ENCODE results near the gene KCTD2. TPM values are rescaled to one million over a fixed set of nuclear protein-coding genes. Genes with fewer than 3 reads are reported as not detected.

KCTD2 gene
- total and polyA plus RNA-seq, 9 of the 15 experiments (the other 6 are each of a cell fraction or from before 2014, with no cell fraction given), result 1.7 to 32.9 (median 15.8) TPM

DNA sequence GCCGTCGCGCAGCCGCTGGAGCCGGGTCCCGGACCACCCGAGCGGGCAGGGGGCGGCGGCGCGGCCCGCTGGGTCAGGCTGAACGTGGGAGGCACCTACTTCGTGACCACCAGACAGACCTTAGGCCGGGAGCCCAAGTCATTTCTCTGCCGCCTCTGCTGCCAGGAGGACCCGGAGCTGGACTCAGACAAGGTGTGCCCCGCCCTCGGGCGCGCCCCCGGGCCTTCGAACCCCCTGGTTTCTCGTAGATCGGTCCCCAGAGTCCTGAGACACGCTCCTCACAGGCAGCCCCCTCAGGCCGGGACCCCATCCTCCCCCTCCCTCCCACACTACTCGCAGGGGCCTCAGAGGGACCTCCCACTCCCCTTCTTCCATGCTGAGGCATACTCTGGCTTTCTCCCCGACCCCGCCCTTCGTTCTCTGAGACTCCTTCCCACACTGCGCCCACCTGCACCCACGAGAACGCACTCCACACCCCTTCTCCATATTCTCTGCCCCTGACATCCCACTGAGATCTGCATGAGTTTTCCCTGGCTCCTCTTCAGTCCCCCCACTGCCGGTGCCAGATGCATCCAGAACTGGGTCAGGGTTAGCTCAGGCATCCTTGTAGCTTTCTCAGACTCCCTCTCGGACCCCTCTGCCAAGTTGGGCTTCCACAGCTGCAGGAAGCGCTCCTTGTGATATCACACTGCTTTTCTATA is 523 bp downstream of the KCTD2 start:
- no peaks in the 10 kb centered on the region; the same call in 1 of the 2 replicates for H4K20me1 ChIP-seq (replicated peaks; ENCODE audit: control insufficient read depth, insufficient read depth, low read length)
- no peaks in the 10 kb centered on the region for H3K9me1 ChIP-seq (ENCODE audit: control insufficient read depth, insufficient read depth, low read length)
- peak overlapping the region; percentile 88 to 98 for H3K9ac ChIP-seq (ENCODE audit: insufficient read depth in 1 of 2, low read depth in 2 of 2, low read length in 2 of 2)
- POLR2A ChIA-PET, result interaction anchor here (0.5 to 3.1 kb wide), 15 partner anchors 9 to 685 kb away, joined by 3 to 23 read pairs (median 4); partner anchors contain the start of genes FDXR and MRPL58
- intact Hi-C loops (cut with micrococcal nuclease) (loop anchor here (1.0 kb wide), 1 partner anchor 12 kb away; no protein-coding TSS in a partner anchor), in situ Hi-C loops (cut with MboI) (no loop called here)
- peak overlapping the region; percentile 47 for H2AFZ ChIP-seq (ENCODE audit: low read depth, low read length)
- no TSS peak for BruUV-seq (replicated peaks)
- H3K79me2 ChIP-seq (ENCODE audit: control insufficient read depth, insufficient read depth, low read length), result peaks cover 48% of the 10 kb centered on the region
- peak overlapping the region; percentile 77 for H3K27ac ChIP-seq (ENCODE audit: extremely low read depth, low read depth, low read length)
- H3K4me2 ChIP-seq (ENCODE audit: insufficient read depth, low read length), result peak overlapping the region; percentile 96
- peaks cover 11 to 15% of the 10 kb centered on the region in 2 experiments for H3K4me1 ChIP-seq (replicated peaks in 1 of 2; ENCODE audit: control insufficient read depth in 2 of 2, insufficient read depth in 2 of 2, low read length in 2 of 2)
- WGBS (ENCODE audit: insufficient coverage, low coverage, missing lambda C conversion rate), result 0% methylated on average over 31 of the region's 38 CpGs
- CTCF ChIA-PET (ENCODE audit: low intra/inter-chr PET ratio), result interaction anchor here (0.7 to 1.1 kb wide), 2 partner anchors 83 to 214 kb away, joined by 3 read pairs; partner anchors contain the start of genes GGA3 and MRPS7
- no peaks in the 10 kb centered on the region for H3K9me3 ChIP-seq (replicated peaks; ENCODE audit: control insufficient read depth, insufficient read depth, low read depth, low read length)
- FAIRE-seq (no peak), DNase-seq (ENCODE audit: extremely low read depth in 1 of 4, low spot score in 3 of 4) (peak in 2 of 4 experiments; percentile 35 to 67), ATAC-seq (no peak)
- peaks cover 27% of the 10 kb centered on the region; the same call in 2 of the 3 replicates for H3K36me3 ChIP-seq (ENCODE audit: control insufficient read depth, insufficient read depth, low read length)
- H3K4me3 ChIP-seq, result peak overlapping the region; percentile 100
- H3K27me3 ChIP-seq (ENCODE audit: control insufficient read depth in 2 of 2, insufficient read depth in 2 of 2, low read length in 2 of 2), result no peaks in the 10 kb centered on the region
- TF ChIP-seq XRCC4 (IDR thresholded peaks at IDR 0.05; ENCODE audit: extremely low read depth, insufficient read depth, insufficient read length) (no peak), EP300 (IDR thresholded peaks at IDR 0.05; ENCODE audit: low read length) (no peak), ZKSCAN3 (CRISPR knock-in tag; IDR thresholded peaks at IDR 0.05) (no peak), ZBTB7A (IDR thresholded peaks at IDR 0.05; ENCODE audit: borderline replicate concordance, control insufficient read depth, low read depth, low read length) (peak; percentile 16; the same call in 1 of the 2 replicates), TBL1XR1 (IDR thresholded peaks at IDR 0.05; ENCODE audit: low read length in 2 of 2) (no peak), ZC3H11A (IDR thresholded peaks at IDR 0.05; ENCODE audit: low read depth, low read length) (no peak)
- TF ChIP-seq, protein P1, sequence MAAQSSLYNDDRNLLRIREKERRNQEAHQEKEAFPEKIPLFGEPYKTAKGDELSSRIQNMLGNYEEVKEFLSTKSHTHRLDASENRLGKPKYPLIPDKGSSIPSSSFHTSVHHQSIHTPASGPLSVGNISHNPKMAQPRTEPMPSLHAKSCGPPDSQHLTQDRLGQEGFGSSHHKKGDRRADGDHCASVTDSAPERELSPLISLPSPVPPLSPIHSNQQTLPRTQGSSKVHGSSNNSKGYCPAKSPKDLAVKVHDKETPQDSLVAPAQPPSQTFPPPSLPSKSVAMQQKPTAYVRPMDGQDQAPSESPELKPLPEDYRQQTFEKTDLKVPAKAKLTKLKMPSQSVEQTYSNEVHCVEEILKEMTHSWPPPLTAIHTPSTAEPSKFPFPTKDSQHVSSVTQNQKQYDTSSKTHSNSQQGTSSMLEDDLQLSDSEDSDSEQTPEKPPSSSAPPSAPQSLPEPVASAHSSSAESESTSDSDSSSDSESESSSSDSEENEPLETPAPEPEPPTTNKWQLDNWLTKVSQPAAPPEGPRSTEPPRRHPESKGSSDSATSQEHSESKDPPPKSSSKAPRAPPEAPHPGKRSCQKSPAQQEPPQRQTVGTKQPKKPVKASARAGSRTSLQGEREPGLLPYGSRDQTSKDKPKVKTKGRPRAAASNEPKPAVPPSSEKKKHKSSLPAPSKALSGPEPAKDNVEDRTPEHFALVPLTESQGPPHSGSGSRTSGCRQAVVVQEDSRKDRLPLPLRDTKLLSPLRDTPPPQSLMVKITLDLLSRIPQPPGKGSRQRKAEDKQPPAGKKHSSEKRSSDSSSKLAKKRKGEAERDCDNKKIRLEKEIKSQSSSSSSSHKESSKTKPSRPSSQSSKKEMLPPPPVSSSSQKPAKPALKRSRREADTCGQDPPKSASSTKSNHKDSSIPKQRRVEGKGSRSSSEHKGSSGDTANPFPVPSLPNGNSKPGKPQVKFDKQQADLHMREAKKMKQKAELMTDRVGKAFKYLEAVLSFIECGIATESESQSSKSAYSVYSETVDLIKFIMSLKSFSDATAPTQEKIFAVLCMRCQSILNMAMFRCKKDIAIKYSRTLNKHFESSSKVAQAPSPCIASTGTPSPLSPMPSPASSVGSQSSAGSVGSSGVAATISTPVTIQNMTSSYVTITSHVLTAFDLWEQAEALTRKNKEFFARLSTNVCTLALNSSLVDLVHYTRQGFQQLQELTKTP (IDR thresholded peaks at IDR 0.05; ENCODE audit: low read depth in 1 of 2, partially characterized antibody in 2 of 2), result no peak
- TF ChIP-seq, protein P2, sequence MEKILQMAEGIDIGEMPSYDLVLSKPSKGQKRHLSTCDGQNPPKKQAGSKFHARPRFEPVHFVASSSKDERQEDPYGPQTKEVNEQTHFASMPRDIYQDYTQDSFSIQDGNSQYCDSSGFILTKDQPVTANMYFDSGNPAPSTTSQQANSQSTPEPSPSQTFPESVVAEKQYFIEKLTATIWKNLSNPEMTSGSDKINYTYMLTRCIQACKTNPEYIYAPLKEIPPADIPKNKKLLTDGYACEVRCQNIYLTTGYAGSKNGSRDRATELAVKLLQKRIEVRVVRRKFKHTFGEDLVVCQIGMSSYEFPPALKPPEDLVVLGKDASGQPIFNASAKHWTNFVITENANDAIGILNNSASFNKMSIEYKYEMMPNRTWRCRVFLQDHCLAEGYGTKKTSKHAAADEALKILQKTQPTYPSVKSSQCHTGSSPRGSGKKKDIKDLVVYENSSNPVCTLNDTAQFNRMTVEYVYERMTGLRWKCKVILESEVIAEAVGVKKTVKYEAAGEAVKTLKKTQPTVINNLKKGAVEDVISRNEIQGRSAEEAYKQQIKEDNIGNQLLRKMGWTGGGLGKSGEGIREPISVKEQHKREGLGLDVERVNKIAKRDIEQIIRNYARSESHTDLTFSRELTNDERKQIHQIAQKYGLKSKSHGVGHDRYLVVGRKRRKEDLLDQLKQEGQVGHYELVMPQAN (IDR thresholded peaks at IDR 0.05; ENCODE audit: borderline replicate concordance), result peak; percentile 48; the same call in 1 of the 2 replicates
